Hepatocyte (in vitro differentiated cells): ENCODE data around the gene AFF2. TPM values are rescaled to one million over a fixed set of nuclear protein-coding genes. Genes with fewer than 3 reads are reported as not detected.

ENCODE experiments used
- DNase-seq: peaks from one replicate; pipeline ENCODE4 v3.0.0-alpha.2; 2016; ENCODE audit warnings: low spot score
- H2AFZ ChIP-seq: fragments of 200-600 bp; sonication (generic); 2 replicates; pipeline ENCODE4 v1.6.0; 2016; ENCODE audit warnings: antibody characterized with exemption, mild to moderate bottlenecking
- H3K27ac ChIP-seq: fragments of 200-600 bp; sonication (generic); 2 replicates; pipeline ENCODE4 v1.5.1; 2016; ENCODE audit warnings: mild to moderate bottlenecking
- H3K27me3 ChIP-seq: fragments of 200-600 bp; sonication (generic); 2 replicates; pipeline ENCODE4 v1.6.1; 2016
- H3K36me3 ChIP-seq: fragments of 200-600 bp; sonication (generic); replicated peaks from 2 replicates; pipeline ENCODE4 v1.5.1; 2016; ENCODE audit warnings: low read depth; ENCODE audit not compliant: insufficient read depth
- H3K4me1 ChIP-seq: fragments of 200-600 bp; sonication (generic); 2 replicates; pipeline ENCODE4 v1.5.1; 2016; ENCODE audit warnings: mild to moderate bottlenecking, moderate library complexity; ENCODE audit not compliant: insufficient read depth
- H3K4me2 ChIP-seq: fragments of 200-600 bp; sonication (generic); 2 replicates; pipeline ENCODE4 v1.6.0; 2016
- H3K4me3 ChIP-seq: fragments of 200-600 bp; sonication (generic); 2 replicates; pipeline ENCODE4 v1.5.1; 2016; ENCODE audit warnings: mild to moderate bottlenecking
- H3K79me2 ChIP-seq: fragments of 200-600 bp; sonication (generic); 2 replicates; pipeline ENCODE4 v1.6.0; 2017; ENCODE audit warnings: mild to moderate bottlenecking
- H3K9me2 ChIP-seq: fragments of 200-600 bp; sonication (generic); replicated peaks from 2 replicates; pipeline ENCODE4 v1.6.0; 2017; ENCODE audit warnings: mild to moderate bottlenecking; ENCODE audit not compliant: insufficient read depth
- H3K9me3 ChIP-seq: fragments of 200-600 bp; sonication (generic); 2 replicates; pipeline ENCODE4 v1.5.1; 2016; ENCODE audit warnings: low read depth, mild to moderate bottlenecking
- H4K20me1 ChIP-seq: fragments of 200-600 bp; sonication (generic); 2 replicates; pipeline ENCODE4 v1.6.0; 2016; ENCODE audit warnings: mild to moderate bottlenecking; ENCODE audit not compliant: insufficient read depth, poor library complexity, severe bottlenecking
- CTCF ChIP-seq: fragments of 200-600 bp; sonication (generic); IDR thresholded peaks from 2 replicates; pipeline ENCODE4 v1.5.1; 2016; ENCODE audit warnings: antibody characterized with exemption, mild to moderate bottlenecking; ENCODE audit not compliant: poor library complexity
- EZH2 ChIP-seq: fragments of 200-600 bp; sonication (generic); IDR thresholded peaks from 2 replicates; pipeline ENCODE4 v1.6.1; 2016; ENCODE audit warnings: antibody characterized with exemption, mild to moderate bottlenecking, borderline replicate concordance
- EZH2phosphoT487 ChIP-seq: fragments of 200-600 bp; sonication (generic); IDR thresholded peaks from one replicate; pipeline ENCODE4 v1.6.1; 2018; ENCODE audit warnings: antibody characterized with exemption, mild to moderate bottlenecking, low read depth, moderate library complexity; ENCODE audit not compliant: unreplicated experiment, severe bottlenecking
- WGBS: methylation state at CpG from one replicate; pipeline ENCODE4 v1.1.6; 2016; ENCODE audit warnings: low lambda C conversion rate; ENCODE audit errors: missing lambda C conversion rate; 5-methylcytosine and 5-hydroxymethylcytosine counted together
- polyA plus RNA-seq: library from polyadenylated mRNA; unstranded; fragments of >200 nt; fragmentation: Nextera tagmentation; extraction: Ambion mirVana; gene quantifications from 2 replicates; pipeline ENCODE4 v1.2.1, GENCODE V29; 2016
- total RNA-seq: library from RNA; depleted of rRNA; stranded (reverse); fragments of >200 nt; gene quantifications from 2 replicates; pipeline ENCODE4 v1.2.3, GENCODE V29; 2014

AFF2 gene
- total and polyA plus RNA-seq, 2 experiments from 2014 or later = 2.1 to 6.5 TPM

- TF ChIP-seq EZH2phosphoT487 = no peak
- TF ChIP-seq CTCF = no peak
- no peak for TF ChIP-seq EZH2
- H4K20me1 ChIP-seq = no peaks in the 10 kb centered on the region
- H3K79me2 ChIP-seq = no peaks in the 10 kb centered on the region
- peaks cover 9% of the 10 kb centered on the region for H3K4me1 ChIP-seq
- DNase-seq = no peak
- no peak overlapping the region for H3K4me3 ChIP-seq
- no peak overlapping the region for H3K4me2 ChIP-seq
- no peak overlapping the region for H2AFZ ChIP-seq
- H3K27me3 ChIP-seq = no peaks in the 10 kb centered on the region
- H3K9me3 ChIP-seq = no peaks in the 10 kb centered on the region
- H3K27ac ChIP-seq = no peak overlapping the region
- no peaks in the 10 kb centered on the region for H3K36me3 ChIP-seq
- 53% methylated on average over 2 of the region's 2 CpGs for WGBS
- no peaks in the 10 kb centered on the region for H3K9me2 ChIP-seq
Observed at GRCh38 chrX:148568763-148569162, 68.3 kb downstream of the AFF2 start.

- DNase-seq = no peak
- H3K4me1 ChIP-seq = peaks cover 9% of the 10 kb centered on the region
- H3K36me3 ChIP-seq = no peaks in the 10 kb centered on the region
- H3K9me3 ChIP-seq = no peaks in the 10 kb centered on the region
- TF ChIP-seq EZH2 = no peak
- no peak for TF ChIP-seq EZH2phosphoT487
- TF ChIP-seq CTCF = no peak
- no peaks in the 10 kb centered on the region for H3K79me2 ChIP-seq
- H2AFZ ChIP-seq = no peak overlapping the region
- 85% methylated on average over 4 of the region's 4 CpGs for WGBS
- H3K4me3 ChIP-seq = no peak overlapping the region
- H4K20me1 ChIP-seq = no peaks in the 10 kb centered on the region
- H3K27ac ChIP-seq = no peak overlapping the region
- H3K9me2 ChIP-seq = no peaks in the 10 kb centered on the region
- H3K27me3 ChIP-seq = no peaks in the 10 kb centered on the region
- no peak overlapping the region for H3K4me2 ChIP-seq
Observed at GRCh38 chrX:148572337-148572736, 71.9 kb downstream of the AFF2 start.

GRCh38 chrX:148573119-148573518, 72.7 kb downstream of the AFF2 start:
- Histone ChIP-seq H4K20me1 (no peaks in the 10 kb centered on the region), H3K4me3 (no peak overlapping the region), H3K9me3 (no peaks in the 10 kb centered on the region), H3K27ac (no peak overlapping the region), H3K36me3 (no peaks in the 10 kb centered on the region), H3K9me2 (no peaks in the 10 kb centered on the region), H3K79me2 (no peaks in the 10 kb centered on the region), H3K4me1 (peaks cover under 1% of the 10 kb centered on the region), H3K27me3 (no peaks in the 10 kb centered on the region), H3K4me2 (no peak overlapping the region), H2AFZ (no peak overlapping the region)
- DNase-seq = no peak
- TF ChIP-seq EZH2phosphoT487 (no peak), CTCF (no peak), EZH2 (no peak)
- WGBS = 88% methylated on average over 4 of the region's 4 CpGs
